ENCODE results near the gene CUTA.

The CUTA gene

DNA sequence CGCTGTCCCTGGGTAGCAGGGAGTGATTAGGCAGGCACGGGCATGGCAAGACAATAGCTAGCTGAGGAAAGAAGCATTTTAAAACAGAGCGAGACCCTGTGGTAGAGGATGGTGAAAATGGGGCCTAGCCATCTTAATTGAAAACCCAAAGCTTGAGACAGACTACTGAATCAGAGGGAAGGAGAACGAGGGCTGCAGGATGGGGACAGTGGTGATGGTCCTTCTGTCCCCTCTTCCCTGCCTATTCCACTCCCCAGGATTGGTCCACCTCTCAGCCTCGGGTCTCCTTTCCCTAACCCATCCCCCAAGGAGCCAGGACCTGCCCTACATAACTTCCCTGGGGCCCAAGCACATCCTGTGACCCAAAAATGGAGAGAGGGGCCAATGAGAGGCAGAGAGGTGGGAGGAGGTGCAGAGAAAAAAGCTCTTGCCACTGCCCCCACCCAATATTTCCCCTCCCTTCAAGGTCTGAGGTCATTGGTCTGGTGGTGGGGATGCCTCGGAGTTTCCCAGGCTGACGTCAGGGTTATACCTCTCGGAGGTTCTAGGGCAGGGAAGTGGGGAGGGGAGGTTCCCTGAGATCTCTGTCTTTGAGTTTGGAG is 884 bp upstream of the CUTA start:
- TF ChIP-seq, protein P1, sequence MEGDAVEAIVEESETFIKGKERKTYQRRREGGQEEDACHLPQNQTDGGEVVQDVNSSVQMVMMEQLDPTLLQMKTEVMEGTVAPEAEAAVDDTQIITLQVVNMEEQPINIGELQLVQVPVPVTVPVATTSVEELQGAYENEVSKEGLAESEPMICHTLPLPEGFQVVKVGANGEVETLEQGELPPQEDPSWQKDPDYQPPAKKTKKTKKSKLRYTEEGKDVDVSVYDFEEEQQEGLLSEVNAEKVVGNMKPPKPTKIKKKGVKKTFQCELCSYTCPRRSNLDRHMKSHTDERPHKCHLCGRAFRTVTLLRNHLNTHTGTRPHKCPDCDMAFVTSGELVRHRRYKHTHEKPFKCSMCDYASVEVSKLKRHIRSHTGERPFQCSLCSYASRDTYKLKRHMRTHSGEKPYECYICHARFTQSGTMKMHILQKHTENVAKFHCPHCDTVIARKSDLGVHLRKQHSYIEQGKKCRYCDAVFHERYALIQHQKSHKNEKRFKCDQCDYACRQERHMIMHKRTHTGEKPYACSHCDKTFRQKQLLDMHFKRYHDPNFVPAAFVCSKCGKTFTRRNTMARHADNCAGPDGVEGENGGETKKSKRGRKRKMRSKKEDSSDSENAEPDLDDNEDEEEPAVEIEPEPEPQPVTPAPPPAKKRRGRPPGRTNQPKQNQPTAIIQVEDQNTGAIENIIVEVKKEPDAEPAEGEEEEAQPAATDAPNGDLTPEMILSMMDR (IDR thresholded peaks at IDR 0.05; ENCODE audit: control extremely low read depth, extremely low read depth, low read depth, missing control alignments), result no peak
- no peak for DNase-seq (ENCODE audit: extremely low spot score)
- CTCF ChIA-PET, result interaction anchor here (0.9 to 1.9 kb wide), 9 partner anchors 9 to 170 kb away, joined by 3 to 9 read pairs (median 3); partner anchors contain the start of gene B3GALT4
- POLR2A ChIA-PET, result no interaction called here

DNA sequence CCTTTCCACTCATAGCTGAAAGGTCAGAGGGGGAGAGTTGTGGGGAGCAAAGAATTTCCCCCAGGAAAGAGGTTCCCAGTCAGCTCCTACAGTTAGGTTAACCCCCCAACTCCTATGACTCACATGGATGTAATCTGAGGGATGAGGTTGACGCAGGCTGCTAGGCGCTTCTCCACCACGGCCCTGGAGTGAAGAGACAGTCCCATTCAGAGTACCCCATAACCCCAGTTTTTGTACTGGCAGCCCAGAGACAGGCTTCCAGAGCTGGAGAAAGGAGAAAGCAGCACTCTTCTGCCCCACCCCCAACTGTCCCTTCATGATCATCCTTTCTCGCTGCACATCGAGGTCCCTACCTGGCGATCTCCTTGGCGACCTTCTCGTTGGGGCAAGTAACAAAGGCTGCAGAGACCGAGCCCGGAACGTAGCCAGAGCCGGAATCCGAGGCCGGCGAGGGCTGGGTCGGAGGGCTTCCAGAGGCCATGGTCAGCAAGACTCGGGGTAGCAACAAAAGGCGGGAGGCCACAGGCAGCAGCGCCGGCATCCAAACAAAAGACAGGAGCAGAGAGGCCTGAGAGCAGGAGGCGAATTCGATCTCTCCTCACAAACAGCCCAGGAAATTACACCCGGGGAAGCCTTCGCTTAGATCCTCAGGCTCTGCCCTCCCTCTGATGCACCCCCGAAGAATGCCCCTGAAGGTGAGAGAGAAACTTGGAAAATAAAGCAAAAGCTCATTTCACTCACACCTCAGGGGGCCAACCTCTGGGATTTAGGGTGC is 592 bp downstream of the CUTA start:
- CTCF ChIA-PET, result interaction anchor here (1.5 to 2.1 kb wide), 4 partner anchors 9 to 27 kb away, joined by 3 to 9 read pairs (median 7); partner anchors contain the start of gene KIFC1
- DNase-seq (ENCODE audit: extremely low spot score), result no peak
- TF ChIP-seq, protein P1 (IDR thresholded peaks at IDR 0.05; ENCODE audit: control extremely low read depth, extremely low read depth, low read depth, missing control alignments), result no peak
- POLR2A ChIA-PET, result no interaction called here

DNA sequence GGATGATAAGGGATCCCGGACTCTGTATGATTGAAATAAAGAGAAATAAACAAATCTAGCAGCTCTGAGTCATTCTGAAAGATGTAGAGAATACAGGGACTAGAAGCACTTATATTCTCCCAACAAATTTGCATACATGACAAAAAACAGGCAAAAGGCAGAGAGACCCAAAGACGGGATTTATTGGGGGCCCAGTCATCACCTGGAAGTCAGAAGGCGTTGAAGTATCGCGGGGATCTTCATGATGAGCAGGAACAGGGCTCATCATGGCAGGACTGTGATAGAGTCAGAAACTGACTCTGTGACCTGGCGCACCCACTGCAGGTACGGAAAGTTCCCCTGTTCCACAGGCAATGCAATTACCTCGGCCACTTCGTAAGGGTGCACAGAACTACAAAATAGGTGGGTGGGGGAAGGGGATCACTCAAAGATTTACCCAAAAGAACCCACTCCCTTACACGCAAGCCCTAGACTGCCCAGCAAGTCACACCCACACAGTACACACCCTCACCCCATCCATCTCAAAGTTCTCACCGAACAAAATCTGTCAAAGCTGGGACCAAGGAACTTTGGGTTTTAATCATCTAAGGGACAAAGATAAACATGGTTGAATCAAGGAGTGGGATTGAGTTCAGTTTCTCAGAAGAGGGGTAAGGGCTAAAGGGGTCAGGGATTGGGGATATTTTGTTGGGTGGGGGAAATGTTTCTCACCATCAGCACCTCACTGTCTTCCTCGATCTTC is 1.4 kb downstream of the CUTA start:
- ChIA-PET CTCF (interaction anchor here (1.1 to 2.1 kb wide), 4 partner anchors 9 to 26 kb away, joined by 4 to 7 read pairs (median 6); partner anchors contain the start of gene KIFC1), POLR2A (interaction anchor here (0.6 kb wide), 1 partner anchor 104 kb away, joined by 3 read pairs; no protein-coding TSS in a partner anchor)
- TF ChIP-seq, protein P1 (IDR thresholded peaks at IDR 0.05; ENCODE audit: control extremely low read depth, extremely low read depth, low read depth, missing control alignments), result no peak
- DNase-seq (ENCODE audit: extremely low spot score), result no peak

GRCh38 chr6:33415831-33416230 is 2.1 kb downstream of the CUTA start:
- TF ChIP-seq, protein P1 (IDR thresholded peaks at IDR 0.05; ENCODE audit: control extremely low read depth, extremely low read depth, low read depth, missing control alignments), result no peak
- CTCF ChIA-PET, result interaction anchor here (1.1 to 2.1 kb wide), 3 partner anchors 10 to 25 kb away, joined by 4 to 7 read pairs (median 6); partner anchors contain the start of gene KIFC1
- POLR2A ChIA-PET, result interaction anchor here (0.6 kb wide), 1 partner anchor 103 kb away, joined by 3 read pairs; no protein-coding TSS in a partner anchor
- DNase-seq (ENCODE audit: extremely low spot score), result no peak

DNA sequence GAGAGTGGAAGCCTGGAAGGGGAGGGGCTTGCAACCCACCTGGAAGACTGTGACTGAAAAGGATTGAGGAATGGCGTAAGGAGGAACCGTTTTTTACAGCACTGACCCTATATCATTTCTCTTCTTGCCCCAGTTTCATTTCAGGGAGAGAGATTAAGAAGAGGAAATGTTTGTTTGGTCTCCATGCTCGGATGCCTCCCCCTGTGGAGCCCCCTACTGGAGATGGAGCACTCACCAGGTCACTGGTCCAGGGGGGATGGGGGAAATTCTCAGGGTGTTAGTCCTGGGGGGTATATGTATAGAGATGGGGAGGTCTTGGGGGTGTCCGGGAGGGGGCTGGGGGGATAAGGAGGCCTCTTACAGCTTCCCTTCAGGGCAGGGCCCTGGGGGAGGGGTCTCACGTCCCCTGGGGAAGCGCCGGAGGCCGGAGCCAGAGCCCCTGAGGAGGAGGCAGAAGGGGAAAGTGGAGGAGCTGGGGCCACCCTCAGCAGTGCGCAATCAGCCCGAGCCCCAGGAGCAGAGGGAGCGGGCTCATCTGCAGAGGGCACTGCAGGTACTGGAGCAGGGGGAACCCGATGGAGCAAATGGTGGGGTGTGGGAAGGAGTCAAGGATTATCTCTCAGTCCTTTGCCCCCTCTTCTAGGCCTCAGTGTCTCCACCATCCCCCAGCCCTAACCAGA is 3.2 kb downstream of the CUTA start:
- POLR2A ChIA-PET, result no interaction called here

More for the DNA sequence above, 3.2 kb downstream of the CUTA start:
- CTCF ChIA-PET, result interaction anchor here (1.3 to 1.5 kb wide), 2 partner anchors 11 kb away, joined by 3 to 6 read pairs; no protein-coding TSS in a partner anchor
- TF ChIP-seq, protein P1 (IDR thresholded peaks at IDR 0.05; ENCODE audit: control extremely low read depth, extremely low read depth, low read depth, missing control alignments), result peak; percentile 39
- DNase-seq (ENCODE audit: extremely low spot score), result no peak

Measured in GM10248 (cell line).